ENCODE measurements around the gene CELSR1. TPM values are rescaled to one million over a fixed set of nuclear protein-coding genes. Genes with fewer than 3 reads are reported as not detected.

Gene CELSR1
- total RNA-seq, 1 experiment from 2014 or later: 19.6 TPM

DNA sequence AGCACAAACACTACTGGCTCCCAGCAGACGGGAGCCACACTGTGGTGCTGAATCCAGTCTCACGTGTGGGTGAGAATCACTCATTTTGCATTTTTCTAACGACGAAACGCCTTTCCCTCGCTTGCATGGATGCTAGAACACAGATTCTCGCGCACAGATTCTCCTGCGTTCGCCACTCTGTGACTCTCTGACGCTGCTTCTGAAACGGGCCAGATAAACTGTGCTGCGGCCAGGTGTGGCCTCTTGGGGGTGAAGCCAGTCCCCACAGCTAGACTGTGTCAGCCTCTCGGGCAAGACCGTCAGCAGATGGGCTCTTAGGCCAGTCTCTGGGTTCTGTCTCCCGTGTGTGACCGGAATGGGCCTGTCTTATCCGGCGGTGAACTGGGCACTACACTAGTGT lies 157.4 kb downstream of the CELSR1 start:
- ChIA-PET POLR2A (no interaction called here), RAD21 (ENCODE audit: low non-redundant PET in 1 of 2, low total read pairs in 2 of 2, uncharacterized antibody in 2 of 2, unreplicated experiment in 2 of 2) (no interaction called here), CTCF (no interaction called here)
- peaks cover 0 to 10% of the 10 kb centered on the region in 2 experiments; a peak in 1 of 4 replicates for H3K36me3 ChIP-seq (ENCODE audit: control insufficient read depth in 1 of 2, insufficient read depth in 2 of 2, low read length in 2 of 2)
- H3K4me1 ChIP-seq (ENCODE audit: control insufficient read depth in 1 of 2, insufficient read depth in 2 of 2, low read length in 2 of 2): peaks cover 25 to 37% of the 10 kb centered on the region in 2 experiments
- no peaks in the 10 kb centered on the region for H4K20me1 ChIP-seq (ENCODE audit: insufficient read depth)
- H3K27ac ChIP-seq (ENCODE audit: low read depth, low read length): no peak overlapping the region
- no peak overlapping the region for H3K4me2 ChIP-seq (ENCODE audit: low read length)
- H3K9me3 ChIP-seq (ENCODE audit: control insufficient read depth in 1 of 2, insufficient read depth in 1 of 2, low read depth in 1 of 2, low read length in 2 of 2): peaks cover 4 to 9% of the 10 kb centered on the region in 2 experiments; a peak in 2 of 4 replicates
- DNase-seq (ENCODE audit: low read depth, low spot score) (no peak), ATAC-seq (no peak)
- TF ChIP-seq CBX3 (IDR thresholded peaks at IDR 0.05; ENCODE audit: low read depth): no peak
- TF ChIP-seq, protein P1, sequence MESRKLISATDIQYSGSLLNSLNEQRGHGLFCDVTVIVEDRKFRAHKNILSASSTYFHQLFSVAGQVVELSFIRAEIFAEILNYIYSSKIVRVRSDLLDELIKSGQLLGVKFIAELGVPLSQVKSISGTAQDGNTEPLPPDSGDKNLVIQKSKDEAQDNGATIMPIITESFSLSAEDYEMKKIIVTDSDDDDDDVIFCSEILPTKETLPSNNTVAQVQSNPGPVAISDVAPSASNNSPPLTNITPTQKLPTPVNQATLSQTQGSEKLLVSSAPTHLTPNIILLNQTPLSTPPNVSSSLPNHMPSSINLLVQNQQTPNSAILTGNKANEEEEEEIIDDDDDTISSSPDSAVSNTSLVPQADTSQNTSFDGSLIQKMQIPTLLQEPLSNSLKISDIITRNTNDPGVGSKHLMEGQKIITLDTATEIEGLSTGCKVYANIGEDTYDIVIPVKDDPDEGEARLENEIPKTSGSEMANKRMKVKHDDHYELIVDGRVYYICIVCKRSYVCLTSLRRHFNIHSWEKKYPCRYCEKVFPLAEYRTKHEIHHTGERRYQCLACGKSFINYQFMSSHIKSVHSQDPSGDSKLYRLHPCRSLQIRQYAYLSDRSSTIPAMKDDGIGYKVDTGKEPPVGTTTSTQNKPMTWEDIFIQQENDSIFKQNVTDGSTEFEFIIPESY (IDR thresholded peaks at IDR 0.05; ENCODE audit: extremely low read depth, insufficient replicate concordance, low read length): no peak
- TF ChIP-seq SIN3A (IDR thresholded peaks at IDR 0.05; ENCODE audit: low read depth): no peak
- no peak for TF ChIP-seq ELF1 (IDR thresholded peaks at IDR 0.05; ENCODE audit: borderline replicate concordance, low read depth)
- TF ChIP-seq, protein P2, sequence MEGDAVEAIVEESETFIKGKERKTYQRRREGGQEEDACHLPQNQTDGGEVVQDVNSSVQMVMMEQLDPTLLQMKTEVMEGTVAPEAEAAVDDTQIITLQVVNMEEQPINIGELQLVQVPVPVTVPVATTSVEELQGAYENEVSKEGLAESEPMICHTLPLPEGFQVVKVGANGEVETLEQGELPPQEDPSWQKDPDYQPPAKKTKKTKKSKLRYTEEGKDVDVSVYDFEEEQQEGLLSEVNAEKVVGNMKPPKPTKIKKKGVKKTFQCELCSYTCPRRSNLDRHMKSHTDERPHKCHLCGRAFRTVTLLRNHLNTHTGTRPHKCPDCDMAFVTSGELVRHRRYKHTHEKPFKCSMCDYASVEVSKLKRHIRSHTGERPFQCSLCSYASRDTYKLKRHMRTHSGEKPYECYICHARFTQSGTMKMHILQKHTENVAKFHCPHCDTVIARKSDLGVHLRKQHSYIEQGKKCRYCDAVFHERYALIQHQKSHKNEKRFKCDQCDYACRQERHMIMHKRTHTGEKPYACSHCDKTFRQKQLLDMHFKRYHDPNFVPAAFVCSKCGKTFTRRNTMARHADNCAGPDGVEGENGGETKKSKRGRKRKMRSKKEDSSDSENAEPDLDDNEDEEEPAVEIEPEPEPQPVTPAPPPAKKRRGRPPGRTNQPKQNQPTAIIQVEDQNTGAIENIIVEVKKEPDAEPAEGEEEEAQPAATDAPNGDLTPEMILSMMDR (IDR thresholded peaks at IDR 0.05 in 2 of 3, conservative IDR thresholded peaks at IDR 0.05 in 1 of 3; ENCODE audit: borderline replicate concordance in 1 of 3, insufficient read depth in 1 of 3, low read depth in 2 of 3, low read length in 2 of 3): no peak
- TF ChIP-seq JUND (IDR thresholded peaks at IDR 0.05): no peak
- TF ChIP-seq EZH2 (IDR thresholded peaks at IDR 0.05): no peak
- H2AFZ ChIP-seq (ENCODE audit: low read depth, low read length, poor library complexity, severe bottlenecking): no peak overlapping the region
- H3K79me2 ChIP-seq (ENCODE audit: insufficient read depth, low read length): no peaks in the 10 kb centered on the region
- H3K9ac ChIP-seq (ENCODE audit: low read length): no peak overlapping the region
- H3K9me2 ChIP-seq (ENCODE audit: insufficient read depth): no peaks in the 10 kb centered on the region
- BruUV-seq (replicated peaks): no TSS peak
- H3K27me3 ChIP-seq (ENCODE audit: insufficient read depth, low read length): no peaks in the 10 kb centered on the region
- H3K4me3 ChIP-seq (replicated peaks in 1 of 2; ENCODE audit: low read depth in 1 of 2, low read length in 2 of 2): no peak overlapping the region
- intact Hi-C loops (cut with micrococcal nuclease): loop anchor here (2.0 kb wide), 1 partner anchor 25 kb away; no protein-coding TSS in a partner anchor
